Measurements from ENCODE around the gene EPM2AIP1.

DNA sequence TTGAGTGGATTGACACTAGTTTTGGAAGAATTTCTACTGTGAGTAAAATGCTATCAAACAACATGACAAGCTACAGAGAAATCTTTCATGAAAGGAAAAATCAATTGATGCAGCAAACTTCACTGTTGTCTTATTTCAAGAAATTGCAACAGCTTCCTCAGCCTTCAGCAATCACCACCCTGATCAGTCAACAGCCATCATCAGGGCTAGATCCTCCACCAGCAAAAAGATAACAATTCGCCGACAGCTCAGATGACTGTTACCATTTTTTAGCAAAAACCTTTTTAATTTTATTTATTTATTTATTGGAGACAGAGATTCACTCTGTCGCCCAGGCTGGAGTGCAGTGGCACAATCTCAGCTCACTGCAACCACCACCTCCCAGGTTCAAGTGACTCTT, 44.4 kb upstream of the EPM2AIP1 start:
- no peak for TF ChIP-seq RFX5 (IDR thresholded peaks at IDR 0.05; ENCODE audit: borderline replicate concordance, low read depth, low read length)
- TF ChIP-seq CTCF (IDR thresholded peaks at IDR 0.05; ENCODE audit: control extremely low read depth in 1 of 3, insufficient read depth in 1 of 3, low read depth in 1 of 3, low read length in 3 of 3): no peak
